ENCODE data around the gene CNN1.
"Not testable (repeated sequence)": the region's sequence is repeated elsewhere in the genome, so short reads cannot be mapped to it uniquely, and the experiment has no call there.

Gene CNN1

DNA sequence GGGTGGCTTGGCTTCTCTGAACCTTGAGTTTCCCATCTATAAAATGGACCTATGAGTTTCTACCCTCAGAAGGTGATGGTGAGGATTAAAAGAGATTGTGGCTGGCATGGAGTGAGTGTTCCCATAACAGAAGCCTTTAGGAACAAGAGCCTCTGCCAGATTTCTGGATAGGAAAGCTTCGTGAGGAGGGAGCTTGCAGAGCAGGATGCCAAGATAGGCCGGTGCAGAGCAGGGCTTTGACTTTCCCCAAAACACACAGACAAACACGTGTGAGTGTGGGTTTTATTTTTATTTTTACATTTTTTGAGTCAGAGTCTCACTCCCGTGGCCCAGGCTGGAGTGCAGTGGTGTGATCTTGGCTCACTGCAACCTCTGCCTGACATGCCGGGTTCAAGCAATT, 3.7 kb upstream of the CNN1 start:
- DNase-seq: no peak

DNA sequence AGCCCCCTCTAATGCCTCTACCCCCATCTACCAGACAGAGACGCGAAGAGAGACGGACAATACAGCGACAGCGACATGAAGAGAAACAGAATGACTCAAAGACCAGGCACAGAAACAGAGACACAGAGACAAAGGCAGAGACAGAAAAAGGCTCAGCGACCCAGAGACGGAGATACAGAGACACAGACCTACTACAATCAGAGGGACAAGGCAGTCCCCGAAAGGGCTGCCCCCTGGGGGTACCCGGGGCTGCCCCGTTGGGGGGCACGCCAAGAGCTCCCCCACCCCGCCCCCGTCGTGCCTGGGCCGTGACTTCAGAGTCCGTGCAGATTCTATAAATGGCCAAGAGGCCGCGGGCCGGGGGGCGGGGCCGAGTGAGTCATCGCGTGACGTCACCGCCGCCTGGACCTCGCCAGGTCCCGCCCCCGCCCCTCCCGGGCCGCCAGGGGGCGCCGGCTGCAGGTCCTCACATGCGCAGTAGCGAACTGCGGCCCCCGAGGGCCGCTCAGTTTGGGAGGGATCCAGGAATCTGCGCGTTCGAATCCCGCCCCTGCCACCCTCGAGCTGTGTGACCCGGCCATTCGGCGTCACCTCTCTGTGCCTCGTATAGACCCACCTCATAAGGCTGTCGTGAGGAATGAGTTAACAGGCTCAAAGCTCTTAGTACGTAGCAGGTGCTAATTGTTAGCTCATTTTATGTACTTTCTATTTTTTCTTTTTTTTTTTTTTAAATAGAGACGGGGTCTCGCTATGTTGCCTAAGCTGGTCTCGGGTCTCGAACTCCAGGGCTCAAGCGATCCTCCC, 2.7 kb upstream of the CNN1 start:
- DNase-seq: peak; percentile 58

GRCh38 chr19:11539495-11540365, 1.1 kb downstream of the CNN1 start:
- DNase-seq: peak; percentile 21

DNA sequence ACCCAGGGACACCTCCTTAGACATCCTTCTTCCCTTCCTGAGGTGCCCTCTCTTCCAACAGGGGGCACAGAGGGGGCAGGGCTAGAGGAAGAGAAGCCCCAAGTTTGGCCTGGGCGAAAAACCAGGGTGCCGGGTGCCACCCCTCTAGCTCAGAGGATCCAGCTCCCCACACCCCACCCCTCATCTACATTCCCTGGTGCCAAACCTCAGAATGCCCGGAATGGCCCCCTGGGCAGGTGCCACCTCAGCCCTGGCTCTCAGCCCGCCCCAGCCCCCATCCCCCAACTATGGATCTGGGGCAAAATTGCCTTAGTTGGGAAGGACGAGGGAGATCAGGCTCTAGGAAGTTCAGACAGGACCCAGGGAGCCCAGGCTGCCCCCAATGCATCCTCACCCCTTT, 2.0 kb downstream of the CNN1 start:
- DNase-seq: no peak

- no peak for DNase-seq
Measured at GRCh38 chr19:11541238-11541637, 2.6 kb downstream of the CNN1 start.

- no peak for DNase-seq
Measured at GRCh38 chr19:11547929-11548700, 9.5 kb downstream of the CNN1 start.

DNA sequence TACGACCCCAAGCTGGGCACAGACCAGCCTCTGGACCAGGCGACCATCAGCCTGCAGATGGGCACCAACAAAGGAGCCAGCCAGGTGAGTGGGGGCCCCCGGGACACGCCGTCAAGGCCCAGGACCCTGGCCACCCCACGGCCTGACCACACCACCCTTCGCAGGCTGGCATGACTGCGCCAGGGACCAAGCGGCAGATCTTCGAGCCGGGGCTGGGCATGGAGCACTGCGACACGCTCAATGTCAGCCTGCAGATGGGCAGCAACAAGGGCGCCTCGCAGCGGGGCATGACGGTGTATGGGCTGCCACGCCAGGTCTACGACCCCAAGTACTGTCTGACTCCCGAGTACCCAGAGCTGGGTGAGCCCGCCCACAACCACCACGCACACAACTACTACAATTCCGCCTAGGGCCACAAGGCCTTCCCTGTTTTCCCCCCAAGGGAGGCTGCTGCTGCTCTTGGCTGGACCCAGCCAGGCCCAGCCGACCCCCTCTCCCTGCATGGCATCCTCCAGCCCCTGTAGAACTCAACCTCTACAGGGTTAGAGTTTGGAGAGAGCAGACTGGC, 10.8 kb downstream of the CNN1 start:
- DNase-seq: no peak

DNA sequence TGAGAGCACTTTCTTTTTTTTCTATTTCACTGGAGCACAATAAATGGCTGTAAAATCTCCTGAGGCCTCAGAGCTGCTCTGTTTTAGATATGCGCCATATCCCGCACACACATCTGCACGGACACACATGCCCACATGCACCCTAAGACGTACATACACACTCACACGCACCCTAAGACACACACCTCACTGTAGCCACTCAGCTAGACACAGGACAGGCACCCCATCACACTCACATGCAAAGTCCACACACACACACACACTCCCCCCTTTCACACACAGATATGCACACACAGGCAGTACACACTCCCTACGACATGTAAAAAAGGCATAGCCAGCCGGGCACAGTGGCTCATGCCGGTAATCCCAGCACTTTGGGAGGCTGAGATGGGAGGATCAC, 11.6 kb downstream of the CNN1 start:
- DNase-seq: no peak

DNA sequence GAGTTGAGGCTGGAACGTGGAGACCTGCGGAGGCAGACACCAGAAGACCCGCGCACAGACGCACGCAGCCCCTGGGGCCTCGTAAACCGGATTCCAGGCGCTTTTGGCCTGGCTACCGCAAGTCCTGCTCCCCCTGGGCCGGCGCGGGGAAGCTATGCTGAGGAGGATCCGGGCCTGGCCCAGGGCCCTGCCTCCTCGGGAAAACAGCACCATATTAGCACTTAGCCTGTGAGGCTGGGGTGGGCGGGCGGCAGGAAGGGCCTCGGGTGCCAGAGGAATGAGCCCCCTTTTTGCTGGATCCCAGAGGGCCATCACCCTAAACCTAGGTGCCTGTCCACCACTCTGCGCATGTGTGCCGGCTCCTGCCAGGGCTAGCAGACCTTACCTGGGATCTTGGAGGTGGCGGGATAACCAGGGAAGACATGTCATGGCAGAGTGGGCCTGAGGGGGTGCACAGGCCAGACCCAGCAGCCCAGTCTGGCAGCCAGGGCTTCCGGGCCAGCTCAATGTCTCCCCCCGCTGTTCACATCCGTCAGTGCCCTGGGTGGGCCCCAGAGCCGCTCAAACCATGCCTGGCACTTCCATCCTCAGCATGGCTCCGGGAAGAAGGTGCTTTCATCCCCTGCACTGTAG, 13.1 kb downstream of the CNN1 start:
- DNase-seq: no peak

GRCh38 chr19:11552666-11553372, 14.2 kb downstream of the CNN1 start:
- no peak for DNase-seq

DNA sequence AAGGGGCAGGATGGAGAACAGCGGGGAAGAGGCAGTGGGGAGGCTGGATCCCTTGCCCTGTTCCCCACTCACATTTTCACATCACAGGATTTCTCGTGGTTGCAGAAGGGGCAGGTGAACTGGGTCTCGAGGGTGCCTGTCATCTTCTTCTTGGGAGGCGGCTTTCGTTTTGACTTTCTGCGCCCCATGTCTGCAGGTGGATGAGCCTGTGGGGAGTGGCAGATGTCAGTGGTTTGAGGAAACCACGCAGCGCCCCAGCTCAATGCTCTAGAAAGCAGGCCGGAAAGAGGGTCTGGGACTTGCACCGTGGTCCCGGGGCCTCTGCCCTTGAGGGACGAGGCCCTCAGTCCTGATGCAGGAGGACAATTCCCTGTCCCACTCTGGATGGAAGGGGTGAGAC, 15.5 kb downstream of the CNN1 start:
- no peak for DNase-seq

DNA sequence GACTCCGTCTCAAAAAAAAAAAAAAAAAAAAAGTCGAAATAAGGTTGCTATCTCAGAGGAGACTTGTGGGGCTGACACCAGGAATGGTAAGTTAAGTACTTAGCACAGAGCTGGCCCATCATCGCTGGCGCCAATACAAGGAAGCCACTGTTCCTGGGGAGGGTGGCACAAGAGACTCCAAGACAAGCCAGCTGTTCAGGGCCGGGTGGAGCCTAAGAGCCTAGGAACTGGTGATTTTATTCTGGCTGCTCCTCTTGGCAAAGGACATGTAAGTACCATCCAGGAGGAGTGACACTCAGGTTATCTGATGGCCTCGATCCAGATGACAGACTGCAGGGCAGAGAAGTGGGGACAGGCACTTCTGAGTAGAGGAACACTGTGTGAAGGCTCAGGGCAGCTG, 16.6 kb downstream of the CNN1 start:
- no peak for DNase-seq

GRCh38 chr19:11556634-11557420, 18.2 kb downstream of the CNN1 start:
- no peak for DNase-seq

DNA sequence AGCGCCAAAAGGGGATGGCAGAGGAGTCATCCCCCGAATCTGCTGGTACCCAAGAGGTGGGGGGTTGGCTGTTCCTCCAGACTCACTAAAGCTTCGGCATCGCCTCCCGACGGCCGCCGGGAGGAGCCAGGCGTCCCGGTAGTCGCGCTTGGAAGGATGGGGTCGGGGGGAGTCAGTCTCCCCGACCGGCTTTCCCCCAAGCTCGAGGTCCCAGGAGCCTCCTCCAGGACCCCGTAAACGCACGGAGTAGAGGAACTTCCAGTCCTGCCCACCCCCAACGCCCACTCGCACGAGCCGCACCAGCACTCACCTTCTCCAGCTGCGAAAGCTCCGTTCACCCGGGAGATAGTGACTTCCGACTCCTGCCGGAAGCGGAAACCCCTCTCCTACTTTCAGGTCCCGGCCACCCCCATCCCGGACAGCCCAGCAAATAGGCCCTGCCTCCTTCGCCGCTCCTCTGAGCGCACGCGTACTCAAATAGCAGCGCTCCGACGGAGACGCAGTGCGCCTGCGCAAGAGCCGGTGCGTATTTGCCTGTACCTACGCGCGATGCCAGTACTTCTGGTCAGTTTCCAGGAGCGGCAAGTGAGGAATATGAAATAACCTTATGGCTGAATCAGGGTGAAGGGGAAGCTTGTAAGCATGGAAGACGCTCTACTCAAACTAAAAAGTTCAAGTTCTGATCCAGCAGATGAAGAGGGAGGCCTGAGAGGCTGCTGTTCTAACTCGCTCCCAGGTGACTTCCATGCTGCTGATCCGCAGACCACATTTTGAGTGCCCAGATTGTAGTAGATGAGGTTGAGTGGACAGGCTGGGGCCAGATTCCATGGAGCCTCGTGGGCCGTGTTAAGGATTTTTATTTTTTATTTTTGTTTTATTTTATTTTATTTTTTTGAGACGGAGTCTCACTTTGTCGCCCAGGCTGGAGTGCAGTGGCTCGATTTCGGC, 20.5 kb downstream of the CNN1 start, which contains the start of gene ELOF1:
Gene ELOF1, minus strand, starts transcription at position 350 of the 948 bp plus-strand sequence. CDS start 4,883 bp downstream, outside the sequence.
- DNase-seq: peak; percentile 96

- peak; percentile 32 for DNase-seq
Measured at GRCh38 chr19:11560404-11561051, 21.9 kb downstream of the CNN1 start.

DNA sequence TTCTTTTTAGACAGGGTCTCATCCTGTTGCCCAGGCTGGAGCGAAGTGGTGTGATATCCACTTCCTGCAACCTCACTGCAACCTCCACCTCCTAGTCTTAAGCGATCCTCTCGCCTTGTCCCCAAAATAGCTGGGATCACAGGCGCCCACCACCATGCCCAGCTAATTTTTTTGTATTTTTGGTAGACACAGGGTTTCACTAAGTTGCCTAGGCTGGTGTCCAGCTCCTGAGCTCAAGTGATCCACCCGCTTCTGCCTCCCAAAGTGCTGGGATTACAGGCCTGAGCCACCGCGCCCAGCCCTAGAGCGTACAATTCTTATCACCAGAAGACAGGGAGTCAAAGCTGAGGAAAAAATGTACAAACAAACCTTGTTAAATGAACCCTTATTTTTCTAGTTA, 24.9 kb downstream of the CNN1 start:
- no peak for DNase-seq

DNA sequence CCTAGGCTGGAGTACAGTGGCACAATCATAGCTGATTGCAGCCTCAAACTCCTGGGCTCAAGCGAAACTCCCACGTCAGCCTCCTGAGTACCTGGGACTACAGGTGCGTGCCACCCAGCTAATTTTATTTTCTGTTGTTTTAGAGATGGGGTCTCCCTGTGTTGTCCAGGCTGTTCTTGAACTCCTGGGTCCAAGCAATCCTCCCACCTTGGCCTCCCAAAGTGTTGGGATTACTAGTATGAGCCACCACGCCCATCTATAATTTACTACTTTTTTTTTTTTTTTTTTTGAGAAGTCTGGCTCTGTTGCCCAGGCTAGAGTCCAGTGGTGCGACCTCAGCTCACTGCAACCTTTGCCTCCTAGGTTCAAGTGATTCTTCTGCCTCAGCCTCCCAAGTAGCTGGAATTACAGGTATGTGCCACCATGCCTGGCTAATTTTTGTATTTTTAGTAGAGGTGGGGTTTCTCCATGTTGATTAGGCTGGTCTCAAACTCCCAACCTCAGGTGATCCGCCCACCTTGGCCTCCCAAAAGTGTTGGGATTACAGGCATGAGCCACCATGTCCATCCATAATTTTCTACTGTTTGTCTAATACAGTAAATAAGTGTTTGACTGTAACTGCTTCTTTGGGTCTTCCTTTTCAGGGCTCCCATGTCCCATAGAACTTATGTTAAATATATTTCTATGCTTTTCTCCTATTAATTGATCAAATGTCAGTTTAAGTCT, 25.6 kb downstream of the CNN1 start:
- not testable (repeated sequence) for DNase-seq

- not testable (repeated sequence) for DNase-seq
Measured at GRCh38 chr19:11565649-11565980, 27.0 kb downstream of the CNN1 start.

Measured in NCI-H2171 (cell line).